ENCODE results near the gene NIPBL. TPM values are rescaled to one million over a fixed set of nuclear protein-coding genes. Genes with fewer than 3 reads are reported as not detected.

The NIPBL gene
- total RNA-seq, 1 donor = 41.8 TPM

DNA sequence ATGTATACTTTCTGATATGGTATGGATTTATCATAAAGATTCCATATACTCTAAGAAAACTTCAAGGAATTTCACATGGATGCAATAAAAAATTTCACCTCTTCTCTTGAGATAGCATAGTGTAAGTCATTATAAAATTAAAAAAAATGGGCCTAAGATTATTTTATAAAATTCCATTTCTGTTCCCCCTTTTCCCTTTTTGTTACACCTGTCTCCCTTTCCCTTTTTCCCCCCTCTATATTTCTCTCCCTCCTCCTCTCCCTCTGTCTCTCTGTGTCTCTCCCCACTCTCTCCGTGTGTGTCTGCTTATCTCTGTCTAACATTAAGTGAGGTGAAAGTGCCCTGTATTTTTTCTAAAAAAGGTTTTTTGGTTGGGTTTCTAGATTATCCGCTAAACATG is 180.2 kb downstream of the NIPBL start:
- TF ChIP-seq, protein P1, sequence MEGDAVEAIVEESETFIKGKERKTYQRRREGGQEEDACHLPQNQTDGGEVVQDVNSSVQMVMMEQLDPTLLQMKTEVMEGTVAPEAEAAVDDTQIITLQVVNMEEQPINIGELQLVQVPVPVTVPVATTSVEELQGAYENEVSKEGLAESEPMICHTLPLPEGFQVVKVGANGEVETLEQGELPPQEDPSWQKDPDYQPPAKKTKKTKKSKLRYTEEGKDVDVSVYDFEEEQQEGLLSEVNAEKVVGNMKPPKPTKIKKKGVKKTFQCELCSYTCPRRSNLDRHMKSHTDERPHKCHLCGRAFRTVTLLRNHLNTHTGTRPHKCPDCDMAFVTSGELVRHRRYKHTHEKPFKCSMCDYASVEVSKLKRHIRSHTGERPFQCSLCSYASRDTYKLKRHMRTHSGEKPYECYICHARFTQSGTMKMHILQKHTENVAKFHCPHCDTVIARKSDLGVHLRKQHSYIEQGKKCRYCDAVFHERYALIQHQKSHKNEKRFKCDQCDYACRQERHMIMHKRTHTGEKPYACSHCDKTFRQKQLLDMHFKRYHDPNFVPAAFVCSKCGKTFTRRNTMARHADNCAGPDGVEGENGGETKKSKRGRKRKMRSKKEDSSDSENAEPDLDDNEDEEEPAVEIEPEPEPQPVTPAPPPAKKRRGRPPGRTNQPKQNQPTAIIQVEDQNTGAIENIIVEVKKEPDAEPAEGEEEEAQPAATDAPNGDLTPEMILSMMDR (IDR thresholded peaks at IDR 0.05; ENCODE audit: insufficient read depth, low read length) = no peak
- DNase-seq (ENCODE audit: low read depth) = no peak
- H3K4me3 ChIP-seq (ENCODE audit: low read depth, low read length) = no peak overlapping the region

DNA sequence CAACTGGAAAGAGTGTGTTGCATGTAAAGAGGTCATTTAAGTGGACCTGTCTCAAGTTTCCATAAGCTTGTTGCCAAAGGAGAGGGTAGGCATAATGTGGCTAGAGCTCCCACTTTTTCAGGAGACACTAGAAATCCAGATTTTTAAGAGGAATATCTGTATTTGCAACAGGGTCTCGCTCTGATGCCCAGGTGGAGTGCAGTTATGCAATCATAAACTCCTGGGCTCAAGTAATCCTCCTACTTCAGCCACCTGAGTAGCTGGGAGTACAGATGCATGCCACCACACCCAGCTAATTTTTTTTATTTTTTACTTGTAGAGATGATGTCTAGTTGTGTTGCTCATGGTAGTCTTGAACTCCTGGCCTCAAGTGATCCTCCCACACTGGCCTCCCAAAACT is 183.5 kb downstream of the NIPBL start:
- DNase-seq (ENCODE audit: low read depth) = no peak
- H3K4me3 ChIP-seq (ENCODE audit: low read depth, low read length) = no peak overlapping the region
- TF ChIP-seq, protein P1 (IDR thresholded peaks at IDR 0.05; ENCODE audit: insufficient read depth, low read length) = no peak

DNA sequence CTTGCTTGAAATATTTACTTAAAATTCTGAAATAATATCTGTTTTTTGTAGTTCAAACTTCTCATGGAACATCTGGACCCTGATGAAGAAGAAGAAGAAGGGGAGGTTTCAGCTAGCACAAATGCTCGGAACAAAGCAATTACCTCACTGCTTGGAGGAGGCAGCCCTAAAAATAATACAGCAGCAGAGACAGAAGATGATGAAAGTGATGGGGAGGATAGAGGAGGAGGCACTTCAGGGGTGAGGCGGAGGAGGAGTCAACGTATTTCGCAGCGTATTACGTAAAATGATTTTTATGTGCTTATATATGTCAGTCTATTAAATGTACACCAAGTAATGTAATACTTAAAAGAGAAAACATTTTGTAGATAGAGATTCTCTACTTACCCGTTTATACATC is 187.2 kb downstream of the NIPBL start:
- no peak overlapping the region for H3K4me3 ChIP-seq (ENCODE audit: low read depth, low read length)
- TF ChIP-seq, protein P1 (IDR thresholded peaks at IDR 0.05; ENCODE audit: insufficient read depth, low read length) = no peak

DNA sequence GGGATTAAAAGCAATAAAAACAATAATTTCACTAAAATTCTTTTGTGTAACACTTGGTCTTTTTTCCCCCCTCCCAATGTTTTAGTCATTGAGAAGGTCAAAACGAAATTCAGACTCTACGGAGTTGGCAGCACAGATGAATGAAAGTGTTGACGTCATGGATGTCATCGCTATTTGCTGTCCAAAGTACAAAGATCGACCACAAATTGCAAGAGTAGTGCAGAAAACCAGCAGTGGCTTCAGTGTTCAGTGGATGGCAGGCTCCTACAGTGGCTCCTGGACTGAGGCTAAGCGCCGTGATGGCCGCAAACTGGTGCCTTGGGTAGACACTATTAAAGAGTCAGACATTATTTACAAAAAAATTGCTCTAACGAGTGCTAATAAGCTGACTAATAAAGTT is 187.9 kb downstream of the NIPBL start:
- DNase-seq (ENCODE audit: low read depth) = no peak
- no peak overlapping the region for H3K4me3 ChIP-seq (ENCODE audit: low read depth, low read length)

More for the DNA sequence above, 187.2 kb downstream of the NIPBL start:
- DNase-seq (ENCODE audit: low read depth) = no peak

DNA sequence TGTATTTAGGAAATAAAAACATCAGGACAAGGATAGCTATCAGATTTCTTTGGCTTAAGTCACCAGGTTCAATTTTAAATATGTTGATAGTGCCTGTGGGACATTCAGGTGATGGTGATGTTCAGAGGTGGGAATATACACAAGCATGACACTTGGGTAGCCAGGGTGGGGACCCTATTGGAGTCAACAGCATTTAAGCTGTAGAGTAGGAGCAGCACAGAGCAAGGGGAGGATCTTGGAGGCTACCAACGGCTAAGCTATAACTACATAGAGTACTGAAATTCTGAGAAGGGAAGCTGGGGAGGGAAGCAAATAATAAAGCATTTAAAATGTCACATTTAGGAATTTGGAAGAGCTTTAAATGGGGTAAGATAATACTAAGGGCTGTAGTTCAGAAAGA is 194.9 kb downstream of the NIPBL start:
- no peak for DNase-seq (ENCODE audit: low read depth)

More for the DNA sequence above, 187.9 kb downstream of the NIPBL start:
- TF ChIP-seq, protein P1 (IDR thresholded peaks at IDR 0.05; ENCODE audit: insufficient read depth, low read length) = no peak

DNA sequence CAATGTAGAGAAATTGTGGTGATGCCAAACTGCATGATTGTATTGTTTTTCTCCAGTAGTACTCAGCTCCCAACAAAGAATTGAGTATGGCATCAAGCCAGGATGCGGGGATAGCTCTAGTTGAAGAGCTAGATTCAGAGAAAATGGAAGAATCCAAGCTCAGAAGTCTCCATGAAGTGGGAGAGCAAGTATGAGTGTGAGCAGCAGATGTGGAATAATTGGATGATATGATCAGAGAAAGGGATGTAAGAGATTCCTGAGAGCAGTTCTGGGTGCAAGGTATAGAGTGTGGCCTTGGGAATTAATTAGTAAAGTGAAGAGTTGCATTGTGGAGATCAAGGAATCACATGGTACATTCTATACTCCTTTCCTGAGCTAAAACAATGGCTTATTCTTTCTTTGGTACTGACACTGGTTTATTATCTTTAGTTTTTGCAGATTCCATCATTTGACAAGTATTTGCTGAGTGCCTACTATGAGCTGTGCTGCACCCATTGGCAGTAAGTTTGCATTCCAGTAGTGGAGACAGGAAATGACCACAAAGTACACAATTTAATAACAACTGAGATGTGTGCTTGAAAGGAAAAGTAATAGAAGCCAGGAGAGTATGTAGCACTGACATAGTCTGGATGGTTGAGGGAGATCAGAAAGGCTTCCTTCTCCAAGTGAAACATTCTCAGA is 195.5 kb downstream of the NIPBL start:
- TF ChIP-seq, protein P1 (IDR thresholded peaks at IDR 0.05; ENCODE audit: insufficient read depth, low read length) = no peak
- peak; percentile 98 for DNase-seq (ENCODE audit: low read depth)
- no peak overlapping the region for H3K4me3 ChIP-seq (ENCODE audit: low read depth, low read length)

More for the DNA sequence above, 194.9 kb downstream of the NIPBL start:
- H3K4me3 ChIP-seq (ENCODE audit: low read depth, low read length) = no peak overlapping the region
- TF ChIP-seq, protein P1 (IDR thresholded peaks at IDR 0.05; ENCODE audit: insufficient read depth, low read length) = no peak
